Neural cell (in vitro differentiated cells): ENCODE measurements around the gene CPNE4. TPM values are rescaled to one million over a fixed set of nuclear protein-coding genes. Genes with fewer than 3 reads are reported as not detected.

ENCODE experiments used
- H2AFZ ChIP-seq: fragments of 200-600, 300-800 bp; sonication (generic), shearing (Covaris generic); 2 replicates; pipeline ENCODE4 v1.6.0; 2014; ENCODE audit warnings: low read depth, mild to moderate bottlenecking, antibody characterized with exemption, low read length, moderate library complexity
- H3F3A ChIP-seq: fragments of 200-600 bp; shearing (Covaris generic); 2 replicates; pipeline ENCODE4 v1.6.1; 2016; ENCODE audit warnings: mild to moderate bottlenecking, moderate library complexity, mixed read lengths, antibody characterized with exemption, low read length; ENCODE audit not compliant: insufficient read depth, poor library complexity, severe bottlenecking
- H3K27ac ChIP-seq: fragments of 200-600, 300-800 bp; sonication (generic), shearing (Covaris generic); 2 replicates; pipeline ENCODE4 v1.5.1; 2014; ENCODE audit warnings: mild to moderate bottlenecking, low read length, moderate library complexity
- H3K27me3 ChIP-seq: fragments of 300-800, 200-600 bp; sonication (generic), shearing (Covaris generic); 2 replicates; pipeline ENCODE4 v1.6.0; 2014; ENCODE audit warnings: mild to moderate bottlenecking, low read depth, low read length, moderate library complexity; ENCODE audit not compliant: insufficient read depth
- H3K36me3 ChIP-seq: fragments of 300-800, 200-600 bp; sonication (generic), shearing (Covaris generic); 2 replicates; pipeline ENCODE4 v1.5.1; 2014; ENCODE audit warnings: mild to moderate bottlenecking, antibody characterized with exemption, low read length, moderate library complexity; ENCODE audit not compliant: insufficient read depth
- H3K4me2 ChIP-seq: fragments of 300-800, 200-600 bp; sonication (generic), shearing (Covaris generic); 2 replicates; pipeline ENCODE4 v1.6.0; 2014; ENCODE audit warnings: mild to moderate bottlenecking, low read length
- H3K4me3 ChIP-seq: fragments of 300-800, 200-600 bp; sonication (generic), shearing (Covaris generic); 2 replicates; pipeline ENCODE4 v1.5.1; 2014; ENCODE audit warnings: mild to moderate bottlenecking, low read length, moderate library complexity
- H3K79me2 ChIP-seq: fragments of 200-600 bp; shearing (Covaris generic); replicated peaks from 2 replicates; pipeline ENCODE4 v1.6.0; 2014; ENCODE audit warnings: mild to moderate bottlenecking, low read length, moderate library complexity; ENCODE audit not compliant: insufficient read depth
- H3K9ac ChIP-seq: fragments of 300-800, 200-600 bp; sonication (generic), shearing (Covaris generic); 2 replicates; pipeline ENCODE4 v1.6.1; 2016; ENCODE audit warnings: mild to moderate bottlenecking, low read length, mixed read lengths
- H3K9me2 ChIP-seq: fragments of 200-600 bp; shearing (Covaris generic); 2 replicates; pipeline ENCODE4 v1.6.1; 2016; ENCODE audit warnings: mild to moderate bottlenecking, low read length, mixed read lengths; ENCODE audit not compliant: insufficient read depth
- H3K9me3 ChIP-seq: fragments of 200-600, 300-800 bp; sonication (generic), shearing (Covaris generic); 2 replicates; pipeline ENCODE4 v1.6.1; 2016; ENCODE audit warnings: mild to moderate bottlenecking, mixed run types, low read length, moderate library complexity, mixed read lengths
- H4K20me1 ChIP-seq: fragments of 200-600 bp; shearing (Covaris generic); 2 replicates; pipeline ENCODE4 v1.6.1; 2016; ENCODE audit warnings: mild to moderate bottlenecking, mixed run types; ENCODE audit not compliant: insufficient read depth
- CTCF ChIP-seq: fragments of 450-650 bp; IDR thresholded peaks from 2 replicates; pipeline ENCODE4 v1.5.1; 2014; ENCODE audit warnings: antibody characterized with exemption, mild to moderate bottlenecking, moderate library complexity; ENCODE audit not compliant: poor library complexity, severe bottlenecking
- EP300 ChIP-seq: fragments of 450-650 bp; conservative IDR thresholded peaks from 2 replicates; pipeline ENCODE4 v1.6.1; 2014; ENCODE audit warnings: antibody characterized with exemption, mild to moderate bottlenecking, moderate library complexity; ENCODE audit not compliant: poor library complexity, severe bottlenecking
- EZH2 ChIP-seq: fragments of 200-600, 300-800 bp; shearing (Covaris generic), sonication (generic); IDR thresholded peaks from 2 replicates; pipeline ENCODE4 v1.6.1; 2014; ENCODE audit warnings: antibody characterized with exemption, low read length, borderline replicate concordance, mild to moderate bottlenecking; ENCODE audit not compliant: insufficient read depth, poor library complexity, severe bottlenecking
- MXI1 ChIP-seq: fragments of 450-650 bp; conservative IDR thresholded peaks from 2 replicates; pipeline ENCODE4 v1.6.1; 2014; ENCODE audit warnings: antibody characterized with exemption, mild to moderate bottlenecking; ENCODE audit not compliant: poor library complexity, severe bottlenecking
- POLR2AphosphoS5 ChIP-seq: IDR thresholded peaks from 2 replicates; pipeline ENCODE4 v1.6.1; 2012
- RAD21 ChIP-seq: fragments of 450-650 bp; conservative IDR thresholded peaks from 2 replicates; pipeline ENCODE4 v1.6.1; 2014; ENCODE audit warnings: antibody characterized with exemption, mild to moderate bottlenecking, moderate library complexity
- REST ChIP-seq: IDR thresholded peaks from 2 replicates; pipeline ENCODE4 v1.6.1; 2012; ENCODE audit warnings: borderline replicate concordance
- SMC3 ChIP-seq: fragments of 450-650 bp; conservative IDR thresholded peaks from 2 replicates; pipeline ENCODE4 v1.6.1; 2014; ENCODE audit warnings: antibody characterized with exemption, mild to moderate bottlenecking, moderate library complexity; ENCODE audit not compliant: poor library complexity
- TAF1 ChIP-seq: IDR thresholded peaks from 2 replicates; pipeline ENCODE4 v1.6.1; 2012; ENCODE audit warnings: low read depth
- polyA plus RNA-seq: library from polyadenylated mRNA; depleted of rRNA; stranded (reverse); fragments of >200 nt; gene quantifications from 2 replicates; pipeline ENCODE4 v1.2.3, GENCODE V29; 2014

The CPNE4 gene
- polyA plus RNA-seq, 1 donor from 2014 or later: 0.59 TPM

GRCh38 chr3:132001036-132001435 is 33.8 kb downstream of the CPNE4 start:
- Histone ChIP-seq H3K36me3 (no peaks in the 10 kb centered on the region), H3F3A (no peaks in the 10 kb centered on the region), H3K79me2 (no peaks in the 10 kb centered on the region), H3K9me3 (no peaks in the 10 kb centered on the region), H3K4me2 (no peak overlapping the region), H3K27ac (no peak overlapping the region), H4K20me1 (no peaks in the 10 kb centered on the region), H3K9me2 (no peaks in the 10 kb centered on the region), H3K9ac (no peak overlapping the region), H3K4me3 (no peak overlapping the region), H3K27me3 (no peaks in the 10 kb centered on the region), H2AFZ (no peak overlapping the region)
- TF ChIP-seq CTCF (no peak), EP300 (no peak), REST (no peak), EZH2 (no peak), RAD21 (no peak), SMC3 (no peak), TAF1 (no peak), POLR2AphosphoS5 (no peak)

GRCh38 chr3:131998027-131998426 is 36.8 kb downstream of the CPNE4 start:
- H3K27me3 ChIP-seq: no peaks in the 10 kb centered on the region
- H3K9ac ChIP-seq: no peak overlapping the region
- H3K4me2 ChIP-seq: no peak overlapping the region
- TF ChIP-seq EZH2: no peak
- no peaks in the 10 kb centered on the region for H3K79me2 ChIP-seq
- H3F3A ChIP-seq: no peaks in the 10 kb centered on the region
- no peaks in the 10 kb centered on the region for H3K9me3 ChIP-seq
- H2AFZ ChIP-seq: no peak overlapping the region
- no peaks in the 10 kb centered on the region for H4K20me1 ChIP-seq
- H3K27ac ChIP-seq: no peak overlapping the region
- no peak overlapping the region for H3K4me3 ChIP-seq
- no peaks in the 10 kb centered on the region for H3K9me2 ChIP-seq
- no peaks in the 10 kb centered on the region for H3K36me3 ChIP-seq

- TF ChIP-seq EP300: no peak
- no peak for TF ChIP-seq RAD21
- TF ChIP-seq SMC3: no peak
- TF ChIP-seq MXI1: no peak
- TF ChIP-seq REST: no peak
- no peak for TF ChIP-seq EZH2
- no peak for TF ChIP-seq TAF1
- TF ChIP-seq POLR2AphosphoS5: no peak
- no peak for TF ChIP-seq CTCF
- H4K20me1 ChIP-seq: no peaks in the 10 kb centered on the region
Observed at GRCh38 chr3:131995891-131996290, 38.9 kb downstream of the CPNE4 start.

More at GRCh38 chr3:131995891-131996290, 38.9 kb downstream of the CPNE4 start:
- Histone ChIP-seq H3K27ac (no peak overlapping the region), H3F3A (no peaks in the 10 kb centered on the region), H3K9me3 (no peaks in the 10 kb centered on the region), H3K9me2 (no peaks in the 10 kb centered on the region), H3K9ac (no peak overlapping the region), H2AFZ (no peak overlapping the region), H3K27me3 (no peaks in the 10 kb centered on the region), H3K36me3 (no peaks in the 10 kb centered on the region), H3K79me2 (no peaks in the 10 kb centered on the region), H3K4me2 (no peak overlapping the region), H3K4me3 (no peak overlapping the region)
